ENCODE results near the gene DMWD. TPM values are rescaled to one million over a fixed set of nuclear protein-coding genes. Genes with fewer than 3 reads are reported as not detected.

Gene DMWD
- total RNA-seq, 1 donor from 2014 or later = 69.2 TPM

DNA sequence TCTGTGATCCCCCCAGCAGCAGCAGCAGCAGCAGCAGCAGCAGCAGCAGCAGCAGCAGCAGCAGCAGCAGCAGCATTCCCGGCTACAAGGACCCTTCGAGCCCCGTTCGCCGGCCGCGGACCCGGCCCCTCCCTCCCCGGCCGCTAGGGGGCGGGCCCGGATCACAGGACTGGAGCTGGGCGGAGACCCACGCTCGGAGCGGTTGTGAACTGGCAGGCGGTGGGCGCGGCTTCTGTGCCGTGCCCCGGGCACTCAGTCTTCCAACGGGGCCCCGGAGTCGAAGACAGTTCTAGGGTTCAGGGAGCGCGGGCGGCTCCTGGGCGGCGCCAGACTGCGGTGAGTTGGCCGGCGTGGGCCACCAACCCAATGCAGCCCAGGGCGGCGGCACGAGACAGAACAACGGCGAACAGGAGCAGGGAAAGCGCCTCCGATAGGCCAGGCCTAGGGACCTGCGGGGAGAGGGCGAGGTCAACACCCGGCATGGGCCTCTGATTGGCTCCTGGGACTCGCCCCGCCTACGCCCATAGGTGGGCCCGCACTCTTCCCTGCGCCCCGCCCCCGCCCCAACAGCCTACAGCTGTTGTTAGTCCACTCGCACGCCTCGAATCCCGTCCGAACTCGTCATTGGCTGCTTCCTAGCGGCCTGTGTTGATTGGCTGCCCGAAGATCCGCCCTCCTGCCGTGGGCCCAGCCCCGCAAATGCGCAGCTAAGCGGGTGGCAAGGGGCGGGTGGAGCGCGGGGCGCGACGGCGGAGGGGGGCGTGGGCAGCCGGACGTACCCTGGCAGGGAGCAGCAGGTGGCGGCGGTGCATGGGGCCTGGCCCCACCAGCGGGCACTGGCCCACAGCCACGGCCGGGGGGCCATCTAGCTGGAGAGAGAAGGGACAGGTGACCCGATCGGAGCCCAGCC, 22.2 kb downstream of the DMWD start:
- H3K27ac ChIP-seq (replicated peaks) = peak overlapping the region; percentile 93
- DNase-seq = peak; percentile 97
- intact Hi-C loops (cut with micrococcal nuclease) = no loop called here
- H3K9me3 ChIP-seq (replicated peaks) = no peaks in the 10 kb centered on the region
- H3K4me3 ChIP-seq = peak overlapping the region; percentile 85
- peaks cover 52% of the 10 kb centered on the region for H3K4me1 ChIP-seq
- no peaks in the 10 kb centered on the region for H3K27me3 ChIP-seq (ENCODE audit: low read depth)
- peaks cover 34% of the 10 kb centered on the region for H3K36me3 ChIP-seq
- TF ChIP-seq, protein P1, sequence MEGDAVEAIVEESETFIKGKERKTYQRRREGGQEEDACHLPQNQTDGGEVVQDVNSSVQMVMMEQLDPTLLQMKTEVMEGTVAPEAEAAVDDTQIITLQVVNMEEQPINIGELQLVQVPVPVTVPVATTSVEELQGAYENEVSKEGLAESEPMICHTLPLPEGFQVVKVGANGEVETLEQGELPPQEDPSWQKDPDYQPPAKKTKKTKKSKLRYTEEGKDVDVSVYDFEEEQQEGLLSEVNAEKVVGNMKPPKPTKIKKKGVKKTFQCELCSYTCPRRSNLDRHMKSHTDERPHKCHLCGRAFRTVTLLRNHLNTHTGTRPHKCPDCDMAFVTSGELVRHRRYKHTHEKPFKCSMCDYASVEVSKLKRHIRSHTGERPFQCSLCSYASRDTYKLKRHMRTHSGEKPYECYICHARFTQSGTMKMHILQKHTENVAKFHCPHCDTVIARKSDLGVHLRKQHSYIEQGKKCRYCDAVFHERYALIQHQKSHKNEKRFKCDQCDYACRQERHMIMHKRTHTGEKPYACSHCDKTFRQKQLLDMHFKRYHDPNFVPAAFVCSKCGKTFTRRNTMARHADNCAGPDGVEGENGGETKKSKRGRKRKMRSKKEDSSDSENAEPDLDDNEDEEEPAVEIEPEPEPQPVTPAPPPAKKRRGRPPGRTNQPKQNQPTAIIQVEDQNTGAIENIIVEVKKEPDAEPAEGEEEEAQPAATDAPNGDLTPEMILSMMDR (IDR thresholded peaks at IDR 0.05; ENCODE audit: borderline replicate concordance) = peak; percentile 97

DNA sequence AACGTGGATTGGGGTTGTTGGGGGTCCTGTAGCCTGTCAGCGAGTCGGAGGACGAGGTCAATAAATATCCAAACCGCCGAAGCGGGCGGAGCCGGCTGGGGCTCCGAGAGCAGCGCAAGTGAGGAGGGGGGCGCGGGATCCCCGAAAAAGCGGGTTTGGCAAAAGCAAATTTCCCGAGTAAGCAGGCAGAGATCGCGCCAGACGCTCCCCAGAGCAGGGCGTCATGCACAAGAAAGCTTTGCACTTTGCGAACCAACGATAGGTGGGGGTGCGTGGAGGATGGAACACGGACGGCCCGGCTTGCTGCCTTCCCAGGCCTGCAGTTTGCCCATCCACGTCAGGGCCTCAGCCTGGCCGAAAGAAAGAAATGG, 22.8 kb downstream of the DMWD start:
- H3K4me1 ChIP-seq = peaks cover 58% of the 10 kb centered on the region
- H3K36me3 ChIP-seq = peaks cover 28% of the 10 kb centered on the region

DNA sequence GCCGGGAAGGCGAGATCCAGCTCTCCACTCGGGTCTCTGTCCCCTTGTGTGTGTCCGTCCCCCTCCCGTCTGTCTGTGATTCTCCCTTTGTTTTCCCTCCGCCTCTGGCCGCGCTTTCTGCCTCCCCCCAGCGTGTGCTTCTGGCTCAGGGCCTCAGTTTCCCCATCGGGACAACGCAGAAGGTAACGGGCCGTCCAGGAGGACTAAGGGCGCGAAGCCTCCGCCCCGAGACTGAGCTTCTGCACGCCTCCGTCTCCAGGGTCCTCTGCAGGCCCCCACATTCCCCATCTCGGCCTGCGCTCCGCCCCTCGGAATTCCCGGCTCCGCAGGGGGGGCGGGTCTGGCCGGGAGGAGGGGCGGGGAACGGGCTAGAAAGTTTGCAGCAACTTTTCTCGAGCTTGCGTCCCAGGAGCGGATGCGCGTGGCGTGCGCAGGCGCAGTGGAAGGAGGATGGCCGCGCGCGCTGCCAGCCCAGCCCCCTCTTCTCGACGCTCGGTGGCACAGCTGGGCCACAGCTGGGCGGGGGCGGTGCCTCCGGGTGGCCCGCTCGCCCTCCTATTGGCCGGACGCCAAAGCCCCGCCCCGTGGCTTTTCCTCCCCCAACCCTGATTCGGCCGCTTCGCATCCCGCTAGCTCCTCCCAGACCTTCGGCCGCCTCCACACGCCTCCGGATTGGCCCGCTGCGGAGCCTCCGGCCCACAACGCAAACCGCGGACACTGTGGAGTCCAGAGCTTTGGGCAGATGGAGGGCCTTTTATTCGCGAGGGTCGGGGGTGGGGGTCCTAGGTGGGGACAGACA, 23.5 kb downstream of the DMWD start, which contains the start of gene SIX5:
SIX5 (minus strand) TSS at position 269 of the 799 bp plus-strand sequence. CDS start 408 bp downstream, outside the sequence.
- TF ChIP-seq, protein P1 (IDR thresholded peaks at IDR 0.05; ENCODE audit: borderline replicate concordance) = no peak
- H3K27me3 ChIP-seq (ENCODE audit: low read depth) = no peaks in the 10 kb centered on the region
- no peaks in the 10 kb centered on the region for H3K9me3 ChIP-seq (replicated peaks)
- H3K36me3 ChIP-seq = peaks cover 21% of the 10 kb centered on the region
- intact Hi-C loops (cut with micrococcal nuclease) = no loop called here
- H3K4me3 ChIP-seq = peak within 1 kb of the TSS; percentile 85
- H3K27ac ChIP-seq (replicated peaks) = peak within 1 kb of the TSS; percentile 93
- peak; percentile 99 for DNase-seq
- peaks cover 65% of the 10 kb centered on the region for H3K4me1 ChIP-seq

More for the DNA sequence above, 22.8 kb downstream of the DMWD start:
- peak overlapping the region; percentile 93 for H3K27ac ChIP-seq (replicated peaks)
- intact Hi-C loops (cut with micrococcal nuclease) = no loop called here
- DNase-seq = no peak
- peak overlapping the region; percentile 85 for H3K4me3 ChIP-seq
- H3K9me3 ChIP-seq (replicated peaks) = no peaks in the 10 kb centered on the region
- H3K27me3 ChIP-seq (ENCODE audit: low read depth) = no peaks in the 10 kb centered on the region
- TF ChIP-seq, protein P1 (IDR thresholded peaks at IDR 0.05; ENCODE audit: borderline replicate concordance) = no peak

DNA sequence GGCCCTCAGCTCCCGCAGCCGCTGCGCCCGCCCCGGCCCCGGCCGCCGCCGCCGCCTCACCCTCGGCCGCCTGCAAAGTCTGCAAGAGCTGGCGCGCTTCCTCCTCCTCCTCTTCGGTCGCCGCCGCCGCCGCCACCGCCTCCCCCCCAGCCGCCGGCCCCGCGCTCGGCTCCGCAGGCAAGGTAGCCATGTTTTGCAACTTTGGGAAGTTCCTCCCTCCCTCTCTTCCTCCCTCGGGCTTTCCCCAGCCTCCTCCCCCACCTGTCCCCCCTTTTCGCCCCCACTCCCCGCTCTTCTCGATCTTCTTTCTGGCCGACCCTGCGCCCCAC, 24.0 kb downstream of the DMWD start:
- intact Hi-C loops (cut with micrococcal nuclease) = no loop called here
- H3K27ac ChIP-seq (replicated peaks) = peak overlapping the region; percentile 93
- DNase-seq = peak; percentile 63
- peak overlapping the region; percentile 85 for H3K4me3 ChIP-seq
- peaks cover 70% of the 10 kb centered on the region for H3K4me1 ChIP-seq
- peaks cover 19% of the 10 kb centered on the region for H3K36me3 ChIP-seq
- no peaks in the 10 kb centered on the region for H3K9me3 ChIP-seq (replicated peaks)
- TF ChIP-seq, protein P1 (IDR thresholded peaks at IDR 0.05; ENCODE audit: borderline replicate concordance) = no peak
- no peaks in the 10 kb centered on the region for H3K27me3 ChIP-seq (ENCODE audit: low read depth)

DNA sequence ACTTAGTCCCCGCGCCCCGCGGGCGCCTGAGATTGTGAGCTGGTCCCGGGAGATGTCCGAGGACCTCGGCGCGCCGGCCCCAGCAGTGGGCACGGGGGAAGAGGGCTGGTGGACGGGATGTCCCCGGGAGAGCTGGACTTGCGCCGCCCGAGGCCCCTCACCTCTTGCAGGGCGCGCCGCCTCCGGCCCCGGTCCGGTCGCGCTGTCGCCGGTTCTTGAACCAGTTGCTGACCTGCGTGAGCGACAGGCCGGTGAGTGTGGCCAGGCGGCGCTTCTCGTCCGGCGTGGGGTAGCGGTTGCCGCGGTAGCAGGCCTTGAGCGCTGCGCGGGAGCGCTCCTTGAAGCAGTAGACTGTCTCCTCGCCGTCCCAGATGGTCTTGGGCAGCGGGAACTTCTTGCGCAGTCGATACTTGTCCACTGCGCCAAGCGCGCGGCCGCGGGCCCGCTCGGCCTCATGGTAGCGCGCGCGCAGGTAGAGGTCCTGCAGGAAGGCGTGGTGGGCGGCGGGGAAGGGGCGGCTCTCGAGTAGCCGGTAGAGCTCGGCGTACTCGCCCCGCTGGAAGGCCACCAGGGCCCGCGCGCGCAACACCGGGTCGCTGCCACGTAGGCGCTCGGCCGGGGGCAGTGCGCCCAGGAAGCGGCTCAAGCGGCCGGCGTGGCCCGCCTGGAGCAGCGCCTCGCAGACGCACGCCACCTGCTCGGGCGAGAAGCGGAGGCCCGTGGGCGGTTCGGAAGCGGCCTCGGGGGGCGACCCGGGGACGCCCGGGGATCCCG, 24.6 kb downstream of the DMWD start:
- Histone ChIP-seq H3K27me3 (ENCODE audit: low read depth) (no peaks in the 10 kb centered on the region), H3K27ac (replicated peaks) (peak overlapping the region; percentile 93), H3K9me3 (replicated peaks) (no peaks in the 10 kb centered on the region), H3K4me3 (peak overlapping the region; percentile 85), H3K4me1 (peaks cover 73% of the 10 kb centered on the region), H3K36me3 (peaks cover 13% of the 10 kb centered on the region)
- intact Hi-C loops (cut with micrococcal nuclease) = no loop called here
- TF ChIP-seq, protein P1 (IDR thresholded peaks at IDR 0.05; ENCODE audit: borderline replicate concordance) = no peak
- peak; percentile 76 for DNase-seq
